ENCODE results near the gene SLC7A4. TPM values are rescaled to one million over a fixed set of nuclear protein-coding genes. Genes with fewer than 3 reads are reported as not detected.

The SLC7A4 gene
- total RNA-seq, 1 experiment from 2014 or later = not detected

GRCh38 chr22:20991252-20992055, 40.9 kb downstream of the SLC7A4 start:
- Histone ChIP-seq H3K9me3 (ENCODE audit: low read depth, low read length, poor library complexity, severe bottlenecking) (no peaks in the 10 kb centered on the region), H3K27ac (ENCODE audit: low read depth, low read length, poor library complexity, severe bottlenecking) (no peak overlapping the region), H3K36me3 (ENCODE audit: insufficient read depth, low read length, poor library complexity, severe bottlenecking) (peaks cover 13% of the 10 kb centered on the region), H3K27me3 (replicated peaks; ENCODE audit: insufficient read depth, low read depth, low read length, poor library complexity) (no peaks in the 10 kb centered on the region), H3K4me1 (ENCODE audit: insufficient read depth, low read length, poor library complexity, severe bottlenecking) (no peaks in the 10 kb centered on the region), H3K4me3 (ENCODE audit: low read depth, low read length, poor library complexity, severe bottlenecking) (no peak overlapping the region)
- no TSS peak for BruUV-seq (replicated peaks)
- intact Hi-C loops (cut with micrococcal nuclease; ENCODE audit: unreplicated experiment) = no loop called here
- DNase-seq (ENCODE audit: low spot score) = no peak
- CTCF ChIA-PET = no interaction called here
- TF ChIP-seq EZH2 (IDR thresholded peaks at IDR 0.05; ENCODE audit: borderline replicate concordance, low read depth, low read length, poor library complexity, severe bottlenecking) (no peak), CTCF (conservative IDR thresholded peaks at IDR 0.05; ENCODE audit: low read depth, low read length) (no peak)
- POLR2A ChIA-PET (ENCODE audit: low non-redundant PET) = no interaction called here

GRCh38 chr22:20990184-20991180, 41.9 kb downstream of the SLC7A4 start:
- Histone ChIP-seq H3K4me3 (ENCODE audit: low read depth, low read length, poor library complexity, severe bottlenecking) (no peak overlapping the region), H3K9me3 (ENCODE audit: low read depth, low read length, poor library complexity, severe bottlenecking) (no peaks in the 10 kb centered on the region), H3K36me3 (ENCODE audit: insufficient read depth, low read length, poor library complexity, severe bottlenecking) (peaks cover 22% of the 10 kb centered on the region), H3K27me3 (replicated peaks; ENCODE audit: insufficient read depth, low read depth, low read length, poor library complexity) (no peaks in the 10 kb centered on the region), H3K27ac (ENCODE audit: low read depth, low read length, poor library complexity, severe bottlenecking) (no peak overlapping the region), H3K4me1 (ENCODE audit: insufficient read depth, low read length, poor library complexity, severe bottlenecking) (no peaks in the 10 kb centered on the region)
- no peak for DNase-seq (ENCODE audit: low spot score)
- CTCF ChIA-PET = no interaction called here
- TF ChIP-seq CTCF (conservative IDR thresholded peaks at IDR 0.05; ENCODE audit: low read depth, low read length) (no peak), EZH2 (IDR thresholded peaks at IDR 0.05; ENCODE audit: borderline replicate concordance, low read depth, low read length, poor library complexity, severe bottlenecking) (no peak)
- no TSS peak for BruUV-seq (replicated peaks)
- intact Hi-C loops (cut with micrococcal nuclease; ENCODE audit: unreplicated experiment) = no loop called here
- POLR2A ChIA-PET (ENCODE audit: low non-redundant PET) = no interaction called here

- intact Hi-C loops (cut with micrococcal nuclease; ENCODE audit: unreplicated experiment) = no loop called here
- ChIA-PET POLR2A (ENCODE audit: low non-redundant PET) (interaction anchor here (0.6 kb wide), 1 partner anchor 11 kb away, joined by 3 read pairs; no protein-coding TSS in a partner anchor), CTCF (no interaction called here)
- Histone ChIP-seq H3K36me3 (ENCODE audit: insufficient read depth, low read length, poor library complexity, severe bottlenecking) (peaks cover 24% of the 10 kb centered on the region), H3K27ac (ENCODE audit: low read depth, low read length, poor library complexity, severe bottlenecking) (no peak overlapping the region), H3K4me1 (ENCODE audit: insufficient read depth, low read length, poor library complexity, severe bottlenecking) (no peaks in the 10 kb centered on the region), H3K4me3 (ENCODE audit: low read depth, low read length, poor library complexity, severe bottlenecking) (no peak overlapping the region), H3K9me3 (ENCODE audit: low read depth, low read length, poor library complexity, severe bottlenecking) (no peaks in the 10 kb centered on the region), H3K27me3 (replicated peaks; ENCODE audit: insufficient read depth, low read depth, low read length, poor library complexity) (no peaks in the 10 kb centered on the region)
- DNase-seq (ENCODE audit: low spot score) = no peak
- BruUV-seq (replicated peaks) = no TSS peak
- TF ChIP-seq CTCF (conservative IDR thresholded peaks at IDR 0.05; ENCODE audit: low read depth, low read length) (no peak), EZH2 (IDR thresholded peaks at IDR 0.05; ENCODE audit: borderline replicate concordance, low read depth, low read length, poor library complexity, severe bottlenecking) (no peak)
Observed at GRCh38 chr22:20989323-20990138, 42.8 kb downstream of the SLC7A4 start.

All from A673 (cell line).